ENCODE results near the gene ADAMTSL1. TPM values are rescaled to one million over a fixed set of nuclear protein-coding genes. Genes with fewer than 3 reads are reported as not detected.

Gene ADAMTSL1
- total RNA-seq, 1 experiment from 2014 or later, result 0.94 TPM

GRCh38 chr9:18490641-18491370, 16.9 kb downstream of the ADAMTSL1 start (continued):
- TF ChIP-seq AFF4 (CRISPR knock-in tag; IDR thresholded peaks at IDR 0.05; ENCODE audit: borderline replicate concordance), result no peak
- no peak for TF ChIP-seq ZNF219 (CRISPR knock-in tag; IDR thresholded peaks at IDR 0.05; ENCODE audit: borderline replicate concordance)
- TF ChIP-seq E2F1 (CRISPR knock-in tag; IDR thresholded peaks at IDR 0.05), result no peak
- no peak for TF ChIP-seq ZNF317 (CRISPR knock-in tag; IDR thresholded peaks at IDR 0.05; ENCODE audit: borderline replicate concordance, low read depth)
- TF ChIP-seq HMGXB4 (CRISPR knock-in tag; IDR thresholded peaks at IDR 0.05), result no peak
- no peak for TF ChIP-seq TEAD1 (CRISPR knock-in tag; IDR thresholded peaks at IDR 0.05)
- no peak for TF ChIP-seq CREM (CRISPR knock-in tag; IDR thresholded peaks at IDR 0.05)
- TF ChIP-seq IRF2 (CRISPR knock-in tag; IDR thresholded peaks at IDR 0.05; ENCODE audit: borderline replicate concordance, low read depth), result no peak
- TF ChIP-seq PRDM15 (CRISPR knock-in tag; IDR thresholded peaks at IDR 0.05), result no peak
- TF ChIP-seq, protein P1, sequence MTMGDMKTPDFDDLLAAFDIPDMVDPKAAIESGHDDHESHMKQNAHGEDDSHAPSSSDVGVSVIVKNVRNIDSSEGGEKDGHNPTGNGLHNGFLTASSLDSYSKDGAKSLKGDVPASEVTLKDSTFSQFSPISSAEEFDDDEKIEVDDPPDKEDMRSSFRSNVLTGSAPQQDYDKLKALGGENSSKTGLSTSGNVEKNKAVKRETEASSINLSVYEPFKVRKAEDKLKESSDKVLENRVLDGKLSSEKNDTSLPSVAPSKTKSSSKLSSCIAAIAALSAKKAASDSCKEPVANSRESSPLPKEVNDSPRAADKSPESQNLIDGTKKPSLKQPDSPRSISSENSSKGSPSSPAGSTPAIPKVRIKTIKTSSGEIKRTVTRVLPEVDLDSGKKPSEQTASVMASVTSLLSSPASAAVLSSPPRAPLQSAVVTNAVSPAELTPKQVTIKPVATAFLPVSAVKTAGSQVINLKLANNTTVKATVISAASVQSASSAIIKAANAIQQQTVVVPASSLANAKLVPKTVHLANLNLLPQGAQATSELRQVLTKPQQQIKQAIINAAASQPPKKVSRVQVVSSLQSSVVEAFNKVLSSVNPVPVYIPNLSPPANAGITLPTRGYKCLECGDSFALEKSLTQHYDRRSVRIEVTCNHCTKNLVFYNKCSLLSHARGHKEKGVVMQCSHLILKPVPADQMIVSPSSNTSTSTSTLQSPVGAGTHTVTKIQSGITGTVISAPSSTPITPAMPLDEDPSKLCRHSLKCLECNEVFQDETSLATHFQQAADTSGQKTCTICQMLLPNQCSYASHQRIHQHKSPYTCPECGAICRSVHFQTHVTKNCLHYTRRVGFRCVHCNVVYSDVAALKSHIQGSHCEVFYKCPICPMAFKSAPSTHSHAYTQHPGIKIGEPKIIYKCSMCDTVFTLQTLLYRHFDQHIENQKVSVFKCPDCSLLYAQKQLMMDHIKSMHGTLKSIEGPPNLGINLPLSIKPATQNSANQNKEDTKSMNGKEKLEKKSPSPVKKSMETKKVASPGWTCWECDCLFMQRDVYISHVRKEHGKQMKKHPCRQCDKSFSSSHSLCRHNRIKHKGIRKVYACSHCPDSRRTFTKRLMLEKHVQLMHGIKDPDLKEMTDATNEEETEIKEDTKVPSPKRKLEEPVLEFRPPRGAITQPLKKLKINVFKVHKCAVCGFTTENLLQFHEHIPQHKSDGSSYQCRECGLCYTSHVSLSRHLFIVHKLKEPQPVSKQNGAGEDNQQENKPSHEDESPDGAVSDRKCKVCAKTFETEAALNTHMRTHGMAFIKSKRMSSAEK (CRISPR knock-in tag; IDR thresholded peaks at IDR 0.05; ENCODE audit: borderline replicate concordance), result no peak
- no peak for TF ChIP-seq ZNF138 (CRISPR knock-in tag; conservative IDR thresholded peaks at IDR 0.05)
- no peak for TF ChIP-seq EMX1 (CRISPR knock-in tag; IDR thresholded peaks at IDR 0.05)
